NB4 (cell line): ENCODE results near the gene WDR7.

Experiments used
- CTCF ChIP-seq: IDR thresholded peaks from one replicate; pipeline ENCODE4 v1.5.1; 2012; ENCODE audit warnings: low read depth, low read length
- MAX ChIP-seq: IDR thresholded peaks from 2 replicates; pipeline ENCODE4 v1.6.1; 2011; ENCODE audit warnings: low read depth, low read length
- POLR2A ChIP-seq: IDR thresholded peaks from 2 replicates; pipeline ENCODE4 v1.6.1; 2011; ENCODE audit warnings: mild to moderate bottlenecking; ENCODE audit not compliant: insufficient read length; ENCODE audit errors: extremely low read depth

GRCh38 chr18:56926734-56927133 is 275.6 kb downstream of the WDR7 start:
- TF ChIP-seq CTCF (no peak), MAX (no peak), POLR2A (no peak)
